ENCODE results near the gene HEMGN. TPM values are rescaled to one million over a fixed set of nuclear protein-coding genes. Genes with fewer than 3 reads are reported as not detected.

Gene HEMGN
- total RNA-seq, 4 donors from 2014 or later, result not detected

DNA sequence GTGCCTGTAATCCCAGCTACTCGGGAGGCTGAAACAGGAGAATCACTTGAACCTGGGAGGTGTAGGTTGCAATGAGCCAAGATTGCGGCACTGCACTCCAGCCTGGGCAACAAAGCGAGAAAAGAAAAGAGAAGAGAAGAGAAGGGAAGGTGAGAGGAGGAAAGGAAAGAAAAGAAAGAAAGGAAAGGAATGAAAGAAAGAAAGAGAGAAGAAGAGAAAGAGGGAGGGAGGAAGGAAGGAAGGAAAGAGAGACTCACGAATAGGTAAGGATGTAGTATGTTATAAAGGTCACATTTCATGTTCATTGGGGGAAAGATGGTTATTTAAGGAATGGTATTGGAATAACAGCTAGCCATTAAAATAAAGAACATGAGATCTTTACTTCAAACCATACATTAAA, 34.8 kb upstream of the HEMGN start:
- in situ Hi-C loops (cut with MboI; ENCODE audit: low pct_ligation_motif_present in 1 of 4, low pct_unique_long_range_greater_than_20kb in 1 of 4, low sequenced_read_pairs in 3 of 4), result no loop called here
- Histone ChIP-seq H3K9me3 (no peaks in the 10 kb centered on the region), H3K27me3 (peaks cover 10% of the 10 kb centered on the region), H3K36me3 (no peaks in the 10 kb centered on the region), H3K27ac (no peak overlapping the region), H3K4me1 (no peaks in the 10 kb centered on the region), H3K4me3 (no peak overlapping the region)
- DNase-seq, result no peak
- 77 to 91% methylated on average over 4 of the region's 4 CpGs for WGBS, 2 donors (ENCODE audit: low coverage in 1 of 2)
- no peak for TF ChIP-seq EP300 (IDR thresholded peaks at IDR 0.05; ENCODE audit: low read depth)
- TF ChIP-seq POLR2A (IDR thresholded peaks at IDR 0.05), result no peak
- TF ChIP-seq POLR2AphosphoS5 (IDR thresholded peaks at IDR 0.05), result no peak
- TF ChIP-seq, protein P1, sequence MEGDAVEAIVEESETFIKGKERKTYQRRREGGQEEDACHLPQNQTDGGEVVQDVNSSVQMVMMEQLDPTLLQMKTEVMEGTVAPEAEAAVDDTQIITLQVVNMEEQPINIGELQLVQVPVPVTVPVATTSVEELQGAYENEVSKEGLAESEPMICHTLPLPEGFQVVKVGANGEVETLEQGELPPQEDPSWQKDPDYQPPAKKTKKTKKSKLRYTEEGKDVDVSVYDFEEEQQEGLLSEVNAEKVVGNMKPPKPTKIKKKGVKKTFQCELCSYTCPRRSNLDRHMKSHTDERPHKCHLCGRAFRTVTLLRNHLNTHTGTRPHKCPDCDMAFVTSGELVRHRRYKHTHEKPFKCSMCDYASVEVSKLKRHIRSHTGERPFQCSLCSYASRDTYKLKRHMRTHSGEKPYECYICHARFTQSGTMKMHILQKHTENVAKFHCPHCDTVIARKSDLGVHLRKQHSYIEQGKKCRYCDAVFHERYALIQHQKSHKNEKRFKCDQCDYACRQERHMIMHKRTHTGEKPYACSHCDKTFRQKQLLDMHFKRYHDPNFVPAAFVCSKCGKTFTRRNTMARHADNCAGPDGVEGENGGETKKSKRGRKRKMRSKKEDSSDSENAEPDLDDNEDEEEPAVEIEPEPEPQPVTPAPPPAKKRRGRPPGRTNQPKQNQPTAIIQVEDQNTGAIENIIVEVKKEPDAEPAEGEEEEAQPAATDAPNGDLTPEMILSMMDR (IDR thresholded peaks at IDR 0.05), result no peak
- intact Hi-C loops (cut with DNase I; ENCODE audit: low total_unique reads), result no loop called here

GRCh38 chr9:97970165-97970564, 32.2 kb upstream of the HEMGN start:
- intact Hi-C loops (cut with DNase I; ENCODE audit: low total_unique reads) (no loop called here), in situ Hi-C loops (cut with MboI; ENCODE audit: low pct_ligation_motif_present in 1 of 4, low pct_unique_long_range_greater_than_20kb in 1 of 4, low sequenced_read_pairs in 3 of 4) (no loop called here)
- H3K4me3 ChIP-seq, result no peak overlapping the region
- H3K9me3 ChIP-seq, result no peaks in the 10 kb centered on the region
- no peak overlapping the region for H3K27ac ChIP-seq
- H3K4me1 ChIP-seq, result no peaks in the 10 kb centered on the region
- H3K27me3 ChIP-seq, result peaks cover 14% of the 10 kb centered on the region
- TF ChIP-seq EP300 (IDR thresholded peaks at IDR 0.05; ENCODE audit: low read depth) (no peak), POLR2A (IDR thresholded peaks at IDR 0.05) (no peak), POLR2AphosphoS5 (IDR thresholded peaks at IDR 0.05) (no peak)
- TF ChIP-seq, protein P1 (IDR thresholded peaks at IDR 0.05), result no peak
- H3K36me3 ChIP-seq, result no peaks in the 10 kb centered on the region
- WGBS, 2 donors (ENCODE audit: low coverage in 1 of 2), result 63 to 70% methylated on average over 5 to 7 of the region's 7 CpGs
- no peak for DNase-seq

DNA sequence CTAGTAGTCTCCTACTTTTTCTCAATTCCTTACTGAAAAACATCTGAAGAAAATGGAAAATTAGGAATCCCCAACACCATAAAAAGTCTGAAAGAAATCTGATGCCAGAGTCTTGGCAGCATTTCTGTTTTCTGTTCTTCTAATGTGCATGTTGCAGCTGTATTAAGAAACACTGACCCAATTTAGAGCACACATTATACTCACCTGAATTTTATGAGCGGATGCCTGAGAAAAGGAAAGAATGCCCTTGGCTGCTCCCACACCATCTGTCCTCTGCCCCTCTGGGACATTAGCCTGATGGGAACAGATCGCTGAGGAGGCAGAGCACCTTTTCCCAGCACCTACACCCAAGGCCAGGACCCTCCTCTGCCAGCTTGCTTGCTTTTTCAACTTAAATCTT, 31.0 kb upstream of the HEMGN start:
- in situ Hi-C loops (cut with MboI; ENCODE audit: low pct_ligation_motif_present in 1 of 4, low pct_unique_long_range_greater_than_20kb in 1 of 4, low sequenced_read_pairs in 3 of 4), result no loop called here
- TF ChIP-seq EP300 (IDR thresholded peaks at IDR 0.05; ENCODE audit: low read depth) (no peak), POLR2AphosphoS5 (IDR thresholded peaks at IDR 0.05) (no peak), POLR2A (IDR thresholded peaks at IDR 0.05) (no peak)
- TF ChIP-seq, protein P1 (IDR thresholded peaks at IDR 0.05), result no peak
- peaks cover 17% of the 10 kb centered on the region for H3K27me3 ChIP-seq

GRCh38 chr9:97966493-97966892, 28.5 kb upstream of the HEMGN start:
- in situ Hi-C loops (cut with MboI; ENCODE audit: low pct_ligation_motif_present in 1 of 4, low pct_unique_long_range_greater_than_20kb in 1 of 4, low sequenced_read_pairs in 3 of 4) (no loop called here), intact Hi-C loops (cut with DNase I; ENCODE audit: low total_unique reads) (no loop called here)
- Histone ChIP-seq H3K4me3 (no peak overlapping the region), H3K36me3 (no peaks in the 10 kb centered on the region), H3K27me3 (peaks cover 17% of the 10 kb centered on the region), H3K27ac (no peak overlapping the region), H3K9me3 (no peaks in the 10 kb centered on the region), H3K4me1 (no peaks in the 10 kb centered on the region)
- 15% methylated on average over 1 of the region's 1 CpG; no CpG with 5 or more reads in 1 of the 2 donors for WGBS, 2 donors (ENCODE audit: low coverage in 1 of 2)
- TF ChIP-seq, protein P1 (IDR thresholded peaks at IDR 0.05), result no peak
- TF ChIP-seq POLR2AphosphoS5 (IDR thresholded peaks at IDR 0.05) (no peak), POLR2A (IDR thresholded peaks at IDR 0.05) (no peak), EP300 (IDR thresholded peaks at IDR 0.05; ENCODE audit: low read depth) (no peak)
- no peak for DNase-seq

More for the DNA sequence above, 31.0 kb upstream of the HEMGN start:
- no peak overlapping the region for H3K4me3 ChIP-seq
- no peaks in the 10 kb centered on the region for H3K4me1 ChIP-seq
- no peak overlapping the region for H3K27ac ChIP-seq
- no peak for DNase-seq
- H3K9me3 ChIP-seq, result no peaks in the 10 kb centered on the region
- H3K36me3 ChIP-seq, result no peaks in the 10 kb centered on the region
- WGBS, 2 donors (ENCODE audit: low coverage in 1 of 2), result 67 to 84% methylated on average over 1 to 2 of the region's 2 CpGs
- intact Hi-C loops (cut with DNase I; ENCODE audit: low total_unique reads), result no loop called here
